ES-I3 (cell line): ENCODE data around the gene RAB27B.

Source experiments
- H3K36me3 ChIP-seq: 2 replicates; pipeline ENCODE4 v1.6.1; 2013; ENCODE audit warnings: mild to moderate bottlenecking, low read length, control low read depth, moderate library complexity; ENCODE audit not compliant: insufficient read depth
- H3K4me1 ChIP-seq: 2 replicates; pipeline ENCODE4 v1.6.1; 2013; ENCODE audit warnings: mild to moderate bottlenecking, control low read depth, low read length; ENCODE audit not compliant: insufficient read depth
- H3K9ac ChIP-seq: 2 replicates; pipeline ENCODE4 v1.6.1; 2013; ENCODE audit warnings: low read depth, mild to moderate bottlenecking, low read length, moderate library complexity
- H3K9me3 ChIP-seq: 2 replicates; pipeline ENCODE4 v1.6.1; 2013; ENCODE audit warnings: mild to moderate bottlenecking, low read length, moderate library complexity; ENCODE audit not compliant: control insufficient read depth, insufficient read depth

RAB27B gene

GRCh38 chr18:54888933-54889332 lies 60.7 kb downstream of the RAB27B start:
- no peaks in the 10 kb centered on the region for H3K9me3 ChIP-seq
- no peaks in the 10 kb centered on the region for H3K36me3 ChIP-seq
- no peaks in the 10 kb centered on the region for H3K4me1 ChIP-seq
- H3K9ac ChIP-seq = no peak overlapping the region

DNA sequence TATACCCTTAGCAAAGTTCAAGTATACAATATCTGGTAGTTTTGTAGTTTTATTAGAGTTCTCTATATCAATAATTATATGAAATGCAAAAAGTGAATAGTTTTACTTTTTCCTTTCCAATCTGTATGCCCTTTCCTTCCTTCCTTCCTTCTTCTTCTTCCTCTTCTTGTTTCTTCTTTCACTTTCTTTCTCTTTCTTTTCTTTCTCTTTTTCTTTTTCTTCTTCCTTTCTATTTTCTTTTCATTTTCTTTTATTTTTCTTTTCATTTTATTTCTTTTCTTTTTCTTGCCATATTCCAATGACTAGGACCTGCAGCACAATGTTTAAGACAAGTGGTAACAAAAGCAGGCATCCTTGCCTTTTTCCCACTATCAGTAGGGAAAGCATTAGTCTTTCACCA lies 71.2 kb downstream of the RAB27B start:
- no peaks in the 10 kb centered on the region for H3K36me3 ChIP-seq
- no peaks in the 10 kb centered on the region for H3K9me3 ChIP-seq
- no peak overlapping the region for H3K9ac ChIP-seq
- H3K4me1 ChIP-seq = peaks cover 3% of the 10 kb centered on the region; the same call in 1 of the 2 replicates

GRCh38 chr18:54900290-54900689 lies 72.0 kb downstream of the RAB27B start:
- H3K9me3 ChIP-seq = no peaks in the 10 kb centered on the region; the same call in 1 of the 2 replicates
- H3K9ac ChIP-seq = no peak overlapping the region
- no peaks in the 10 kb centered on the region for H3K36me3 ChIP-seq
- peaks cover 3% of the 10 kb centered on the region; the same call in 1 of the 2 replicates for H3K4me1 ChIP-seq

GRCh38 chr18:54904581-54904980 lies 76.3 kb downstream of the RAB27B start:
- Histone ChIP-seq H3K9ac (no peak overlapping the region), H3K4me1 (peaks cover 3% of the 10 kb centered on the region; the same call in 1 of the 2 replicates), H3K36me3 (no peaks in the 10 kb centered on the region), H3K9me3 (no peaks in the 10 kb centered on the region; the same call in 1 of the 2 replicates)

DNA sequence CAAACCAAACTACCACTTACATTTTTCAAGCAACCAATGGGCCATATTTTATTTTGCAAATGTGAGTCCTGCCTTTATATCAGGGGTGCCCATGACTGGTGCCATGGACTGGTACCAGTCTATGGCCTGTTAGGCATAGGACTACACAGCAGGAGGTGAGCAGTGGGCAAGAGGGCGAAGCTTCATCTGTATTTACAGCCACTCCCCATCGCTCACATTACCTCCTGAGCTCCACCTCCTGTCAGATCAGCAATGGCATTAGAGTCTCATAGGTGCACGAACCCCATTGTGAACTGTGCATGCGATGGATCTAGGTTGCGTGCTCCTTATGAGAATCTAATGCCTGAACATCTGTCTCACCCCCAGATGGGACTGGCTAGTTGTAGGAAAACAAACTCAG lies 77.4 kb downstream of the RAB27B start:
- Histone ChIP-seq H3K9ac (no peak overlapping the region), H3K4me1 (peaks cover 3% of the 10 kb centered on the region; the same call in 1 of the 2 replicates), H3K9me3 (no peaks in the 10 kb centered on the region; the same call in 1 of the 2 replicates), H3K36me3 (no peaks in the 10 kb centered on the region)

- no peaks in the 10 kb centered on the region; the same call in 1 of the 2 replicates for H3K9me3 ChIP-seq
- no peak overlapping the region for H3K9ac ChIP-seq
- H3K4me1 ChIP-seq = peaks cover 3% of the 10 kb centered on the region; the same call in 1 of the 2 replicates
- no peaks in the 10 kb centered on the region for H3K36me3 ChIP-seq
Observed at GRCh38 chr18:54906331-54907185, 78.3 kb downstream of the RAB27B start.

DNA sequence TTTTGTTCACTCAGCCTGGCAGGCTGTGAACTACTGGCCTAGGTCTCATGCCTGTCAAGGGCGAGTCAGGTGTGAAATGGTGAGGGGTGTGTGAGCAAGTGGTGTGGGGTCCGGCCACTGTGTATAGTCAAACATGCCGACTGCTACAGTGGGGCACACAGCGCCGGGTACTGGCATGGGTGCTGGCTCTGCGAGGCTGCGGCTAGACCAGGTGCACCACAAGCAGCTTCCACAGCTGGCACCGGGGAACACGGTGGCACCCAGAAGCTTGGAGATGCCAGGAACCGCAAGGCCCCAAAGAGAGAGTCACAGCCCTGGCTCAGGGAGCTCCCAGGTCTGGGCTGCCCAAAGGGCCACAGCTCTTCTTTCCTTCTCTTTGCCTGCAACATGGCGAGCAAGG lies 81.3 kb downstream of the RAB27B start:
- no peaks in the 10 kb centered on the region for H3K4me1 ChIP-seq
- H3K9ac ChIP-seq = no peak overlapping the region
- H3K36me3 ChIP-seq = no peaks in the 10 kb centered on the region
- H3K9me3 ChIP-seq = no peaks in the 10 kb centered on the region; the same call in 1 of the 2 replicates

GRCh38 chr18:54910161-54910919 lies 82.1 kb downstream of the RAB27B start:
- H3K9me3 ChIP-seq = no peaks in the 10 kb centered on the region
- H3K4me1 ChIP-seq = no peaks in the 10 kb centered on the region
- no peaks in the 10 kb centered on the region for H3K36me3 ChIP-seq
- H3K9ac ChIP-seq = no peak overlapping the region

DNA sequence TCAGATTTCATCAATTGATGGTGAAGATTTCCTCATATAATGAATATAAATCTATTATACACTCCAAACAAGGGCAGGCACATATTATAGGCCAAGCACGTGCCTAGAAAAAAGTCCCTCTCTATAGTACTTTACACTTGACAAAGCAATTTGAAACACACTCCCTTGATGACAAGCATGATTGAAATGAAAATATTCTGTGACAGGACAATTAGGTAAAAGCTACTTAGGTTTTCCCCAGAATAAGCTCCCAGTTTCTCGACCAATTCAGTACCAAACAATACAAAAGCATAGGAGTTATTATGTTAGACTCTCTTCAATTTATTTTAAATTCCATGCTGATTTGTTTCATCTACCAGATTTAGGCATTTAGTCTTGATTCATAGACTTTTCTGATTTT lies 83.3 kb downstream of the RAB27B start:
- H3K9me3 ChIP-seq = no peaks in the 10 kb centered on the region
- H3K36me3 ChIP-seq = no peaks in the 10 kb centered on the region
- H3K4me1 ChIP-seq = no peaks in the 10 kb centered on the region
- no peak overlapping the region for H3K9ac ChIP-seq

GRCh38 chr18:54914816-54915215 lies 86.5 kb downstream of the RAB27B start:
- H3K36me3 ChIP-seq = no peaks in the 10 kb centered on the region
- no peaks in the 10 kb centered on the region for H3K9me3 ChIP-seq
- H3K9ac ChIP-seq = no peak overlapping the region
- no peaks in the 10 kb centered on the region for H3K4me1 ChIP-seq

DNA sequence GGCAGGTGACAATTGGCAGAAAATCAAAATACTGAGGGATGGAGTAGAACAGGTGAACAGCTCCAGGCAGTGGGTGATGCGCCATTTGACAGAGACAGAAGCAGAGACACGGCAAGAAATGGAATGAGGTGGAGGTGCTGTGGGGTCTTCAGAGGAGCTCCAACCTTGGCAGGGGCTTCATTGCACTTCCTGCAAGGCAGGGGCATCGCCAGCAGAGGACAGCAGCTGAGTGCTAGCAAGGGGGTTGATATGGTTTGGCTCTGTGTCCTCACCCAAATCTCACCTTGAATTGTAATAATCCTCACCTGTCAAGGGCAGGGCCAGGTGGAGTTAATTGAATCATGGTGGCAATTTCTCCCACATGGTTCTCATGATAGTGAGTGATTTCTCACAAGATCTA lies 88.2 kb downstream of the RAB27B start:
- Histone ChIP-seq H3K9ac (no peak overlapping the region), H3K36me3 (no peaks in the 10 kb centered on the region), H3K4me1 (no peaks in the 10 kb centered on the region), H3K9me3 (no peaks in the 10 kb centered on the region)

GRCh38 chr18:54918060-54918459 lies 89.8 kb downstream of the RAB27B start:
- H3K4me1 ChIP-seq = no peaks in the 10 kb centered on the region
- no peak overlapping the region for H3K9ac ChIP-seq
- H3K36me3 ChIP-seq = no peaks in the 10 kb centered on the region
- no peaks in the 10 kb centered on the region for H3K9me3 ChIP-seq

DNA sequence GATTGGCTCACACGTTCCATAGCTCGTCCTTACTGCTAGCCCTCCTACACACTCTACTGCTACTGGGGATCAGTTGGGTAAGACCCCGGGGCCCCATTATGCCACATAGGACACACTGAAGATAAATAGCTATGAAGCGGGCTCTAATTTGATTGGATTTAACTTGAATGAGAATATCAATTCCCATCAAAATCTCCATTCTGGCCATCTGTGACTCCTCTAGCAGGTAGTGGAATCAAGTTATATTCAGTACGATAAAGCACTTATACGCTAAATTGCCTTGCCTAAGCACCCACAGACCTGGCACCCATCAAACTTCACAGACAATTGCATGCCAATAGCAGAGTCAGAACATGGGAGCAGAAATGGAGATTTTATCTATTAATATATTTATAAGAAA lies 91.1 kb downstream of the RAB27B start:
- Histone ChIP-seq H3K9me3 (no peaks in the 10 kb centered on the region), H3K9ac (no peak overlapping the region), H3K4me1 (peaks cover 3% of the 10 kb centered on the region; the same call in 1 of the 2 replicates), H3K36me3 (no peaks in the 10 kb centered on the region)

DNA sequence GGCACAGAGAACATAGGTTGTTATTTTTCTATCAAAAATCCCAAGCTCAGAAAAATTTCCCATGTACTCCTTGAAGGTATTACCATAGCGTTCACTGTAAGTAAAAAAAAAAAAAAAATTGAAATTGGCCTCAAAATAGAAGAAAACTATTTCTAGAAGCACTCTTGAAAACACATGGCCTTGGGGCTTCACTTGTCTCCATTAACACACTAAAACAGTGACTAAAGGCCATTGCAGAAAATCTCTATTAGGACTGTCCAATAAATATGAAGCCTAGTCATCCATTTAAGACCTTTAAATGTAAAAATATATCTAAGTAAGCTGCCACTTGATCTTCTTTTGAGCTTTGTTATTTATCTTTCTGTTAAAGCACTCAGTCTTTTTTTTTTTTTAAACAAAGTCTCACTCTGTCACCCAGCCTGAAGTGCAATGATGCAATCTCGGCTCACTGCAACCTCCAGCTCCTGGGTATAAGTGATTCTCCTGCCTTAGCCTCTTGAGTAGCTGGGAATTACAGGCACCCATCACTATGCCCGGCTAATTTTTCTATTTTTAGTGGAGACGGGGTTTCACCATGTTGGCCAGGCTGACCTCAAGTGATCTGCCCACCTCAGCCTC lies 95.2 kb downstream of the RAB27B start:
- H3K4me1 ChIP-seq = peaks cover 3% of the 10 kb centered on the region; the same call in 1 of the 2 replicates
- H3K36me3 ChIP-seq = no peaks in the 10 kb centered on the region
- no peak overlapping the region for H3K9ac ChIP-seq
- no peaks in the 10 kb centered on the region for H3K9me3 ChIP-seq
